HCT116 (cell line): Measurements from ENCODE around the gene ARL6IP1. TPM values are rescaled to one million over a fixed set of nuclear protein-coding genes. Genes with fewer than 3 reads are reported as not detected.

ENCODE experiments used
- ATAC-seq: fragments of 200-7000 bp; cut with Tn5 transposase; 2 replicates; pipeline ENCODE4 v1.9.1; 2020; ENCODE audit warnings: mild to moderate bottlenecking, moderate library complexity
- BruUV-seq: library from RNA; stranded (reverse); fragments of 400-500 nt; replicated peaks from 2 replicates; lab custom pipeline; 2021; lab: Mats Ljungman, UMichigan
- CTCF ChIA-PET: fragments of 300-600 bp; sonication (Branson Sonifier 250); formaldehyde crosslinking; loops from one replicate; lab custom pipeline; 2021; ENCODE audit warnings: antibody characterized with exemption; lab: Charles Lee
- POLR2A ChIA-PET: fragments of 300-600, 350-600 bp; sonication (Branson Sonifier 250); formaldehyde crosslinking; loops from one replicate; lab custom pipeline; 2021; ENCODE audit warnings: antibody characterized with exemption; lab: Charles Lee
- RAD21 ChIA-PET, 2 experiments: fragments of 300-600 bp; sonication (Branson Sonifier 250); formaldehyde crosslinking; loops; one replicate each; lab custom pipeline; 2023; ENCODE audit warnings: low total read pairs in 2 of 2; ENCODE audit not compliant: uncharacterized antibody in 2 of 2, unreplicated experiment in 2 of 2, low non-redundant PET in 1 of 2; lab: Charles Lee
- DNase-seq: peaks from one replicate; pipeline ENCODE4 v3.0.0-alpha.2; 2010; ENCODE audit warnings: low read depth, low spot score
- H2AFZ ChIP-seq: fragments of 200-600 bp; shearing (Covaris generic), sonication (generic); 2 replicates; pipeline ENCODE4 v1.6.1; 2017; ENCODE audit warnings: low read depth, mixed run types, mixed read lengths, antibody characterized with exemption, low read length; ENCODE audit not compliant: poor library complexity, severe bottlenecking
- H3K27ac ChIP-seq: 2 replicates; pipeline ENCODE4 v1.5.1; 2012; ENCODE audit warnings: low read depth, low read length
- H3K27me3 ChIP-seq: fragments of 200-600 bp; sonication (generic); 2 replicates; pipeline ENCODE4 v1.6.1; 2016; ENCODE audit warnings: mixed run types, low read length, mixed read lengths; ENCODE audit not compliant: insufficient read depth
- H3K36me3 ChIP-seq, 2 experiments: fragments of 200-500 bp in 1 of 2; fragments of 200-600 bp in 1 of 2; sonication (Bioruptor generic) in 1 of 2; sonication (generic) in 1 of 2; 2 replicates each; pipeline versions ENCODE4 v1.5.1 to v1.6.1; 2014 to 2016; ENCODE audit warnings: low read length in 2 of 2, inconsistent platforms in 1 of 2, mixed read lengths in 1 of 2, mixed run types in 1 of 2; ENCODE audit not compliant: insufficient read depth in 2 of 2, control insufficient read depth in 1 of 2
- H3K4me1 ChIP-seq, 2 experiments: fragments of 200-600 bp in 1 of 2; sonication (generic) in 1 of 2; 2 replicates each; pipeline versions ENCODE4 v1.5.1 to v1.6.1; 2012 to 2017; ENCODE audit warnings: low read length in 2 of 2, inconsistent platforms in 1 of 2, mild to moderate bottlenecking in 1 of 2, mixed read lengths in 1 of 2, mixed run types in 1 of 2, moderate library complexity in 1 of 2; ENCODE audit not compliant: insufficient read depth in 2 of 2, control insufficient read depth in 1 of 2
- H3K4me2 ChIP-seq: fragments of 200-600 bp; sonication (generic); 2 replicates; pipeline ENCODE4 v1.6.1; 2017; ENCODE audit warnings: mixed run types, low read length, mixed read lengths
- H3K4me3 ChIP-seq, 2 experiments: fragments of 200-600 bp in 1 of 2; sonication (generic) in 1 of 2; replicated peaks in 1 of 2; 2 replicates each; pipeline ENCODE4 v1.5.1; 2011 to 2016; ENCODE audit warnings: low read length in 2 of 2, control low read depth in 1 of 2, low read depth in 1 of 2, mild to moderate bottlenecking in 1 of 2, mixed read lengths in 1 of 2, mixed run types in 1 of 2
- H3K79me2 ChIP-seq: fragments of 200-600 bp; sonication (generic); 2 replicates; pipeline ENCODE4 v1.6.1; 2017; ENCODE audit warnings: mild to moderate bottlenecking, mixed run types, low read length, moderate library complexity, mixed read lengths; ENCODE audit not compliant: insufficient read depth
- H3K9ac ChIP-seq: fragments of 200-600 bp; sonication (generic); 2 replicates; pipeline ENCODE4 v1.6.1; 2016; ENCODE audit warnings: low read length, mixed read lengths
- H3K9me2 ChIP-seq: fragments of 200-600 bp; sonication (generic), shearing (Covaris generic); 2 replicates; pipeline ENCODE4 v1.6.1; 2017; ENCODE audit warnings: mixed run types, mild to moderate bottlenecking, moderate library complexity; ENCODE audit not compliant: insufficient read depth
- H3K9me3 ChIP-seq, 2 experiments: fragments of 200-500 bp in 1 of 2; fragments of 200-600 bp in 1 of 2; sonication (Bioruptor generic) in 1 of 2; sonication (generic) in 1 of 2; 2 replicates each; pipeline ENCODE4 v1.6.1; 2014 to 2017; ENCODE audit warnings: low read length in 2 of 2, mixed read lengths in 2 of 2, inconsistent platforms in 1 of 2, low read depth in 1 of 2, mild to moderate bottlenecking in 1 of 2, mixed run types in 1 of 2, moderate library complexity in 1 of 2; ENCODE audit not compliant: control insufficient read depth in 1 of 2, insufficient read depth in 1 of 2
- H4K20me1 ChIP-seq: fragments of 200-600 bp; sonication (generic), shearing (Covaris generic); 2 replicates; pipeline ENCODE4 v1.6.1; 2017; ENCODE audit warnings: mixed run types, mild to moderate bottlenecking, moderate library complexity; ENCODE audit not compliant: insufficient read depth
- ELF1 ChIP-seq: IDR thresholded peaks from 2 replicates; pipeline ENCODE4 v1.6.1; 2012; ENCODE audit warnings: low read depth, borderline replicate concordance
- EZH2phosphoT487 ChIP-seq: fragments of 200-600 bp; IDR thresholded peaks from 2 replicates; pipeline ENCODE4 v1.6.1; 2018; ENCODE audit warnings: antibody characterized with exemption, borderline replicate concordance
- MAX ChIP-seq: IDR thresholded peaks from 2 replicates; pipeline ENCODE4 v1.6.1; 2012
- POLR2AphosphoS5 ChIP-seq: IDR thresholded peaks from 2 replicates; pipeline ENCODE4 v1.6.1; 2011; ENCODE audit warnings: mild to moderate bottlenecking, low read depth, low read length, moderate library complexity
- REST ChIP-seq: IDR thresholded peaks from 2 replicates; pipeline ENCODE4 v1.6.1; 2012; ENCODE audit warnings: low read depth
- SIN3A ChIP-seq: IDR thresholded peaks from 2 replicates; pipeline ENCODE4 v1.6.1; 2012; ENCODE audit warnings: low read depth
- intact Hi-C: fragments of 100-400 bp; cut with micrococcal nuclease; formaldehyde crosslinking; loops from 2 replicates; pipeline ENCODE4 v1.10.0; 2022
- total RNA-seq: library from RNA; stranded (reverse); gene quantifications from one replicate; pipeline ENCODE4 v1.2.1, GENCODE V29; 2021; ENCODE audit not compliant: unreplicated experiment

Gene ARL6IP1
- total RNA-seq, 1 experiment from 2014 or later = 197 TPM

- Histone ChIP-seq H3K4me3 (no peak overlapping the region), H3K36me3 (peaks cover 43 to 46% of the 10 kb centered on the region in 2 experiments; a peak in 3 of 4 replicates), H3K27ac (no peak overlapping the region), H3K9me2 (no peaks in the 10 kb centered on the region), H4K20me1 (no peaks in the 10 kb centered on the region), H3K79me2 (peaks cover 11% of the 10 kb centered on the region; the same call in 1 of the 2 replicates), H3K27me3 (no peaks in the 10 kb centered on the region), H3K9ac (no peak overlapping the region), H3K4me2 (no peak overlapping the region), H2AFZ (no peak overlapping the region), H3K9me3 (no peaks in the 10 kb centered on the region), H3K4me1 (peaks cover 0 to 9% of the 10 kb centered on the region in 2 experiments; a peak in 1 of 4 replicates)
- ChIA-PET POLR2A (interaction anchor here (1.2 kb wide), 1 partner anchor 8 kb away, joined by 5 read pairs; the partner anchor contains the start of gene ARL6IP1), RAD21 (no interaction called here), CTCF (no interaction called here)
- ATAC-seq (no peak), DNase-seq (no peak)
- TF ChIP-seq ELF1 (no peak), MAX (no peak), POLR2AphosphoS5 (no peak), SIN3A (no peak), EZH2phosphoT487 (no peak), REST (no peak)
- intact Hi-C loops = no loop called here
- BruUV-seq = no TSS peak
Observed at GRCh38 chr16:18809165-18809564, 7.8 kb upstream of the ARL6IP1 start.
